Activated CD8-positive, alpha-beta memory T cell treated with anti-CD3 and anti-CD28 coated beads for 24 hours (primary cell): ENCODE measurements around the gene OR1J1.

Experiments used
- DNase-seq: peaks from one replicate; pipeline ENCODE4 v3.0.0-alpha.2; 2020

The OR1J1 gene

GRCh38 chr9:122444041-122444733 lies 33.5 kb downstream of the OR1J1 start:
- no peak for DNase-seq

DNA sequence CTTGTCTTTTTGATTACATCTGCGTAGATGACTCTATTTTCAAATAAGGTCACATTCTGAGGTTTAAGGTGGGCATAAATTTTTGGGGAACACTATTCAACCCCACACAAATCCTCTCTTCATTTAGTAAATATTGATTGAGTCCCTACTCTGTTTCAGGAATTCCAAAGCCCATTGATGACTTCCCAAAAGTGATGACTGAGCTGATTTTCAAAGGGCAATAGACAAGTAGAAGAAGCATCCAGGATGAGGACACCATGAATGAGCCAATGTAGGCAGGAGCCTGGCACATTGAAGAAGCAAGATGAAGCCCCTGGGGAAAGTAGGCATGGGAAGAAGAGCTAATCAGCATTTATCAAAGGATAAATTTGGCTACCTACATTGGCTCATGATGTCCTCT lies 35.2 kb downstream of the OR1J1 start:
- DNase-seq = no peak
